Lower leg skin (tissue), 3 donors: Measurements from ENCODE around the gene ANKAR.

Experiments
- POLR2A ChIP-seq, 2 donors: fragments of 450-650 bp; IDR thresholded peaks; one replicate each; pipeline ENCODE4 v1.6.1; 2016 to 2017; ENCODE audit warnings: antibody characterized with exemption in 2 of 2, mild to moderate bottlenecking in 1 of 2, moderate library complexity in 1 of 2
- TF ChIP-seq, protein P1 (sequence below), 3 donors: fragments of 450-650 bp; IDR thresholded peaks; one replicate each; pipeline ENCODE4 v1.5.1; 2016; ENCODE audit warnings: antibody characterized with exemption in 3 of 3, mild to moderate bottlenecking in 3 of 3, moderate library complexity in 2 of 3

GRCh38 chr2:189641590-189641989, 32.9 kb upstream of the ANKAR start:
- TF ChIP-seq POLR2A (IDR thresholded peaks at IDR 0.05): no peak
- TF ChIP-seq, protein P1, sequence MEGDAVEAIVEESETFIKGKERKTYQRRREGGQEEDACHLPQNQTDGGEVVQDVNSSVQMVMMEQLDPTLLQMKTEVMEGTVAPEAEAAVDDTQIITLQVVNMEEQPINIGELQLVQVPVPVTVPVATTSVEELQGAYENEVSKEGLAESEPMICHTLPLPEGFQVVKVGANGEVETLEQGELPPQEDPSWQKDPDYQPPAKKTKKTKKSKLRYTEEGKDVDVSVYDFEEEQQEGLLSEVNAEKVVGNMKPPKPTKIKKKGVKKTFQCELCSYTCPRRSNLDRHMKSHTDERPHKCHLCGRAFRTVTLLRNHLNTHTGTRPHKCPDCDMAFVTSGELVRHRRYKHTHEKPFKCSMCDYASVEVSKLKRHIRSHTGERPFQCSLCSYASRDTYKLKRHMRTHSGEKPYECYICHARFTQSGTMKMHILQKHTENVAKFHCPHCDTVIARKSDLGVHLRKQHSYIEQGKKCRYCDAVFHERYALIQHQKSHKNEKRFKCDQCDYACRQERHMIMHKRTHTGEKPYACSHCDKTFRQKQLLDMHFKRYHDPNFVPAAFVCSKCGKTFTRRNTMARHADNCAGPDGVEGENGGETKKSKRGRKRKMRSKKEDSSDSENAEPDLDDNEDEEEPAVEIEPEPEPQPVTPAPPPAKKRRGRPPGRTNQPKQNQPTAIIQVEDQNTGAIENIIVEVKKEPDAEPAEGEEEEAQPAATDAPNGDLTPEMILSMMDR (IDR thresholded peaks at IDR 0.05): no peak
